A673 (cell line): ENCODE results near the gene SRSF6.

Source experiments
- CTCF ChIP-seq: fragments of 300-800, 200-600 bp; sonication (generic); conservative IDR thresholded peaks from 2 replicates; pipeline ENCODE4 v1.5.1; 2017; ENCODE audit warnings: low read depth, mild to moderate bottlenecking, antibody characterized with exemption, low read length, moderate library complexity, mixed read lengths
- EZH2 ChIP-seq: fragments of 200-600 bp; sonication (generic); IDR thresholded peaks from 2 replicates; pipeline ENCODE4 v1.6.1; 2017; ENCODE audit warnings: borderline replicate concordance, low read depth, mild to moderate bottlenecking, mixed read lengths, antibody characterized with exemption, low read length; ENCODE audit not compliant: poor library complexity, severe bottlenecking

GRCh38 chr20:43495388-43495787 is 37.7 kb downstream of the SRSF6 start:
- TF ChIP-seq CTCF, result no peak
- TF ChIP-seq EZH2, result no peak
